HG03025 (cell line): ENCODE results near the gene FETUB.
A peak's percentile ranks its signal among the peaks of the same experiment; 100 is the strongest.
"Not testable (repeated sequence)": the region's sequence is repeated elsewhere in the genome, so short reads cannot be mapped to it uniquely, and the experiment has no call there.

Source experiments
- ATAC-seq: cut with Tn5 transposase; IDR thresholded peaks from one replicate; pipeline ENCODE4 v1.9.1; 2021; ENCODE audit warnings: mild to moderate bottlenecking, moderate library complexity; ENCODE audit not compliant: unreplicated experiment, low FRiP score

The FETUB gene

GRCh38 chr3:186630950-186631641 is 9.1 kb upstream of the FETUB start:
- ATAC-seq: no peak

GRCh38 chr3:186633481-186633880 is 6.7 kb upstream of the FETUB start:
- ATAC-seq: no peak

- ATAC-seq: not testable (repeated sequence)
These were observed 6.0 kb upstream of the FETUB start for GRCh38 chr3:186634207-186634606.

- no peak for ATAC-seq
These were observed 4.7 kb upstream of the FETUB start for GRCh38 chr3:186635532-186635931.

- no peak for ATAC-seq
These were observed 3.7 kb upstream of the FETUB start for GRCh38 chr3:186636536-186636935.

DNA sequence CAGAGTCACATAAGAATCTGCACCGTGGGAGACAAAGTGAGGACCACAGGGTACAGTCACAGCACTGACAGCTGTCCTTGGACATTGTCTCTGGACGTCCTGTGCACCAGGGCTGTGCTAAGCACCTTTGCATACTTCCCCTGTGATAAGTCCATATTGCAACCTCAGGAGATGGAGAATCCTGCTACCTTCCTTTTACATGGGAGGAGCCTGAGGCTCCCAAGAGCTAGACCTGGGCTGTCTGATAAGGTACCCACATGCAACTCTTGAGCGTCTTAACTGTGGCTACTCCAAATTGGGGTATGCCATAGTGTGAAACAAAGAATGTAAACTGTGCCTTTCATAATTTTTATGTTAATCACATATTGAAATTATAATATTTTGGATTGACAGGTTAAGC is 2.5 kb upstream of the FETUB start:
- no peak for ATAC-seq

DNA sequence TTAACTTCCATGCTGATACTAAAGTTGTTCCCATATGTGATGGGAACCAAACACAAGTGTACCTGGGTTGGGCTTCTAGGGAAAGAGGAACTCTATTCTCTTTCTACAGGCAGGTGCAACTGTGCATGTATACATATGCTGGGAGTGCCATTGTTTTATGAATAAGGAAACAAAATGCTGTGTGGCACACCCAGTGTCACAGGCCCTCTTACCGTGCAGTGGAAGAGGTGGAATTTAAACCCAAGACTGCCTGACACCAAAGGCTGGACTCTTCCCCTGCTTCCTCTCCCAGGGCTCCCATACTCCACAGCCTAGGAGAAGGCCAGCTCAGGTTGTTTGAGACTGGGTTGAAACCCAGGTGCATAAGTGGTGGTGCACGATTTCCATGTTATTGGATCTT is 1.9 kb upstream of the FETUB start:
- ATAC-seq: no peak

- ATAC-seq: no peak
These were observed 247 bp downstream of the FETUB start for GRCh38 chr3:186640473-186640818.

GRCh38 chr3:186640929-186641328 is 730 bp downstream of the FETUB start:
- ATAC-seq: no peak

DNA sequence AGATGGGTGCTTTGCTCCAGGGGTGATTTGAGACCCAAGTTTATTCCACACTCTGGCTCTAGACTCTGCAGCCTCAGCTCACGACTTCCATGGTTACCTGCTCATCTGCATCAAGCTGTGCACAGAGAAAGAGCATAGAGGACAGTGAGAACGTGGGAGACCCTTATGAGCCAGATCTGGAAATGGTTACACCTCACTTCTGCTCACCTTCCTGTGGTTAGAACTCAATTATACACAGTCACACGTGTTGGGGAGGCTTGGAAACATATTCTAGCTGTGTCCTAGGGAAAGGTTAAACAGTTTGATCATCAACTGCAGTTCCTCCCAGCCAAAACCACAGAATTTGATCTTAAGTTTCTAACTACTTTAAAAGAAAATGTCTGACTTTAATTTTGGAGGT is 1.8 kb downstream of the FETUB start:
- ATAC-seq: no peak

DNA sequence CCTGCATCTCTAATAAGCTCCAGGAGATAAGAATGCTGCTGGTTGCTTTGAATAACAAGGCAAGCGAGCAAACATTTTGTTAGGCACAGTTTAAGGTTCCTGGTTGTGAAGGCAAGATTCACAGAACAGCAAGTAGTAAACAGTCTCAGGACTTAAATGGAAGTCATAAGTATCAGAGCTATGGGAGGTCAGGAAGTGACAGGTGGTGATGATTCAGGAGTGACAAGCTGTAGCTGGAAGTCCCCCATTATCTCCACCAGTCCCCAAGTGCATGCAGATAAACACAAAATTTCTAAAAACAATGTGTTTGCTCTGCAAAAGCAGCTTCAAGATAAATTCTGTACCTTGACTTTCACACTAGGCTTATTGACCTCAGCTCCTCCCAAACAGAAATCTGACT is 3.3 kb downstream of the FETUB start:
- no peak for ATAC-seq

- no peak for ATAC-seq
These were observed 4.5 kb downstream of the FETUB start for GRCh38 chr3:186644683-186645082.

DNA sequence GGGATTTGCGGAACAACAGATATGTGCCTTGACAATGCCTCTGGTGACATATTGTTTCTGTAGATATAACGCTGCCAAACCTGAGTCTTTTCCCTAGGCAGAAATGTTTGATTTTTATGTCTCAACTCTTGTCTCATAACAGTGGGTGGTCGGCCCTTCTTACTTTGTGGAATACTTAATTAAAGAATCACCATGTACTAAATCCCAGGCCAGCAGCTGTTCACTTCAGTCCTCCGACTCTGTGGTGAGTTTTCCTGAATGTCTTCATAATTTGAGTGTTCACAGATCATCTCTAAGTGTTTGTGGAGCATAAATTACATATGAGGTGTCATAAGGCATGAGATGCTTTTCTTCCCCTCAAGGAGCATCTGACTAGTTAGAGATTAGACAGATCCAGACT is 5.9 kb downstream of the FETUB start:
- no peak for ATAC-seq

DNA sequence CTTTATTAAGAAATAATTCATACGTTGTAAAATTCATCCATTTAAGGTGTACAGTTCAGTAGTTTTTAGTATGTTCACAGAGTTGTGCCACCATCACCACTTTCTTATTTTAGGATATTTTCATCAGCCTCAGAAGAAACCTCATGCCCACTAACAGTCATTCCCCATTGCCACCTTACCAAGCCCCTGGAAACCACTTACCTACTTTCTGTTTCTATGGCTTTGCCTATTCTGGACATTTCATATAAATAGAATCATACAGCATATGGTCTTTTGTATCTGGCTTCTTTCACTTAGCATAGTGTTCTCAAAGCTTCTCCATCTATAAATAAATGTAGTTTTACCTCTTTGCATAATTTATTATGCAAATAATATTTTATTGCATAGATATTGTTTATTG is 6.6 kb downstream of the FETUB start:
- no peak for ATAC-seq

- ATAC-seq: no peak
These were observed 8.7 kb downstream of the FETUB start for GRCh38 chr3:186648851-186649250.

DNA sequence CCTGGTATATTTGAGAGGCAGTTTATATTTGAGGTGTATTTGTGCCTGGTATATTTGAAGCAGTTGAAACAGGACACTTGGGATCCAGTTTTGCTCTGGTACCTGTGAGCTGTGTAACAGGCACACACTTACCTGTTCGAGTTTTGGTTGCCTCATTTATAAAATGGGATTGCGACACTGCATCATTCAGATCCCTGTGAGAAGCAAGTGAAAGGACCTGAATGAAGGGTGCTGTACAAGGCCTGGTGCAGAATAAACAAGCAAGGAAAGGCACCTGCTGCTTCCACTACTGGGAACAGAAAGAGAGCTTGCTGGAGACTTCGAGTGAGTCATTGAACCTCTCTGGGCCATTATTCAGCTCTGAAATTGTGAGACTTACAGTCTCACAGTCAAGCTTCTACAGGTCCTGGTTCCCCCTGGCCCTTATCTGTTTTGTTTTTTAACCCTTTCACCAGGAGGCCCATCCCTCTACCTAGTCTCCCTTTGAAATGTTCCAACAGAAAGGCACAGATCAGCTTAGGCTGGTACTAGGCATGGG is 11.5 kb downstream of the FETUB start:
- no peak for ATAC-seq

- ATAC-seq: peak; percentile 96
These were observed 13.0 kb downstream of the FETUB start for GRCh38 chr3:186653080-186653707.

GRCh38 chr3:186653984-186654383 is 13.8 kb downstream of the FETUB start:
- no peak for ATAC-seq

GRCh38 chr3:186663361-186664118 is 23.3 kb downstream of the FETUB start:
- ATAC-seq: no peak

GRCh38 chr3:186664119-186664495 is 23.9 kb downstream of the FETUB start:
- ATAC-seq: no peak

GRCh38 chr3:186664506-186664905 is 24.3 kb downstream of the FETUB start:
- ATAC-seq: no peak
